AG04450 (cell line): ENCODE measurements around the gene TAF1B. TPM values are rescaled to one million over a fixed set of nuclear protein-coding genes. Genes with fewer than 3 reads are reported as not detected.

ENCODE experiments used
- CTCF ChIA-PET: fragments of 300-600, 350-600 bp; formaldehyde crosslinking; extraction: SDS; loops from one replicate; lab custom pipeline; 2022; ENCODE audit warnings: antibody characterized with exemption, inconsistent platforms; lab: Charles Lee
- POLR2A ChIA-PET: fragments of 350-600 bp; formaldehyde crosslinking; extraction: SDS; loops from one replicate; lab custom pipeline; 2021; ENCODE audit warnings: antibody characterized with exemption, inconsistent platforms; lab: Yijun Ruan, JAX
- DNase-seq: peaks from one replicate; pipeline ENCODE4 v3.0.0-alpha.2; 2011; ENCODE audit warnings: low read depth, low spot score
- H3K27ac ChIP-seq: one replicate; pipeline ENCODE4 v1.5.1; 2012; ENCODE audit warnings: low read depth, low read length, control low read depth
- H3K27me3 ChIP-seq: one replicate; pipeline ENCODE4 v1.6.0; 2012; ENCODE audit warnings: low read length; ENCODE audit not compliant: control insufficient read depth, insufficient read depth
- H3K4me3 ChIP-seq: 2 replicates; pipeline ENCODE4 v1.5.1; 2011; ENCODE audit warnings: mild to moderate bottlenecking, low read depth, low read length, control low read depth
- H3K9me3 ChIP-seq: 2 replicates; pipeline ENCODE4 v1.5.1; 2012; ENCODE audit warnings: low read length; ENCODE audit not compliant: control insufficient read depth, insufficient read depth
- CTCF ChIP-seq: IDR thresholded peaks from 2 replicates; pipeline ENCODE4 v1.5.1; 2011; ENCODE audit warnings: low read depth, low read length, control low read depth, inconsistent platforms
- polyA plus RNA-seq: library from polyadenylated mRNA; depleted of rRNA; stranded (reverse); fragments of >200 nt; gene quantifications from 2 replicates; pipeline ENCODE4 v1.2.3, GENCODE V29; 2011

Gene TAF1B
- polyA plus RNA-seq, 1 experiment = 25.8 TPM

- TF ChIP-seq CTCF = no peak
- Histone ChIP-seq H3K27me3 (peaks cover 4% of the 10 kb centered on the region), H3K9me3 (no peaks in the 10 kb centered on the region; the same call in 1 of the 2 replicates), H3K27ac (no peak overlapping the region), H3K4me3 (no peak overlapping the region)
- no peak for DNase-seq
- POLR2A ChIA-PET = no interaction called here
- CTCF ChIA-PET = interaction anchor here (0.6 to 5.9 kb wide), 4 partner anchors 9 to 235 kb away, joined by 3 to 118 read pairs (median 35); no protein-coding TSS in a partner anchor
These were observed 31.4 kb upstream of the TAF1B start for GRCh38 chr2:9811679-9812511.

- Histone ChIP-seq H3K9me3 (no peaks in the 10 kb centered on the region; the same call in 1 of the 2 replicates), H3K4me3 (no peak overlapping the region), H3K27ac (no peak overlapping the region), H3K27me3 (peaks cover 4% of the 10 kb centered on the region)
- POLR2A ChIA-PET = no interaction called here
- TF ChIP-seq CTCF = no peak
- DNase-seq = no peak
- CTCF ChIA-PET = interaction anchor here (0.9 to 5.9 kb wide), 15 partner anchors 9 to 284 kb away, joined by 3 to 118 read pairs (median 12); partner anchors contain the start of gene TAF1B
These were observed 30.3 kb upstream of the TAF1B start for GRCh38 chr2:9812945-9813311.

- POLR2A ChIA-PET = interaction anchor here (0.7 to 0.8 kb wide), 2 partner anchors 13 to 30 kb away, joined by 3 to 7 read pairs; partner anchors contain the start of gene TAF1B
- no peak overlapping the region for H3K4me3 ChIP-seq
- peaks cover 4% of the 10 kb centered on the region for H3K27me3 ChIP-seq
- CTCF ChIA-PET = interaction anchor here (0.6 to 5.9 kb wide), 57 partner anchors 9 to 731 kb away, joined by 3 to 118 read pairs (median 4); partner anchors contain the start of gene TAF1B
- no peaks in the 10 kb centered on the region; the same call in 1 of the 2 replicates for H3K9me3 ChIP-seq
- no peak for DNase-seq
- TF ChIP-seq CTCF = peak; percentile 92
- no peak overlapping the region for H3K27ac ChIP-seq
These were observed 29.8 kb upstream of the TAF1B start for GRCh38 chr2:9813312-9814128.

- POLR2A ChIA-PET = interaction anchor here (0.8 kb wide), 1 partner anchor 29 kb away, joined by 7 read pairs; the partner anchor contains the start of gene TAF1B
- Histone ChIP-seq H3K9me3 (no peaks in the 10 kb centered on the region; the same call in 1 of the 2 replicates), H3K27ac (no peak overlapping the region), H3K27me3 (peaks cover 4% of the 10 kb centered on the region), H3K4me3 (no peak overlapping the region)
- CTCF ChIA-PET = interaction anchor here (0.5 to 5.9 kb wide), 58 partner anchors 8 to 934 kb away, joined by 3 to 118 read pairs (median 4); partner anchors contain the start of gene TAF1B
- TF ChIP-seq CTCF = no peak
- DNase-seq = no peak
These were observed 29.0 kb upstream of the TAF1B start for GRCh38 chr2:9814129-9814868.
